ENCODE results near the gene IL1RL2.

Gene IL1RL2

GRCh38 chr2:102158011-102158755 is 28.6 kb upstream of the IL1RL2 start:
- no peak for DNase-seq (ENCODE audit: low spot score)

- DNase-seq (ENCODE audit: low spot score) = no peak
Measured at GRCh38 chr2:102159295-102159694, 27.5 kb upstream of the IL1RL2 start.

- DNase-seq (ENCODE audit: low spot score) = no peak
Measured at GRCh38 chr2:102166189-102166845, 20.5 kb upstream of the IL1RL2 start.

- DNase-seq (ENCODE audit: low spot score) = no peak
Measured at GRCh38 chr2:102168026-102168771, 18.6 kb upstream of the IL1RL2 start.

GRCh38 chr2:102171946-102172345 is 14.9 kb upstream of the IL1RL2 start:
- no peak for DNase-seq (ENCODE audit: low spot score)

GRCh38 chr2:102172745-102173144 is 14.1 kb upstream of the IL1RL2 start:
- no peak for DNase-seq (ENCODE audit: low spot score)

- no peak for DNase-seq (ENCODE audit: low spot score)
Measured at GRCh38 chr2:102176172-102176571, 10.7 kb upstream of the IL1RL2 start.

GRCh38 chr2:102177814-102178478 is 8.9 kb upstream of the IL1RL2 start:
- DNase-seq (ENCODE audit: low spot score) = no peak

GRCh38 chr2:102179061-102179460 is 7.8 kb upstream of the IL1RL2 start:
- no peak for DNase-seq (ENCODE audit: low spot score)

- DNase-seq (ENCODE audit: low spot score) = no peak
Measured at GRCh38 chr2:102179788-102180686, 6.8 kb upstream of the IL1RL2 start.

GRCh38 chr2:102180687-102180999 is 6.2 kb upstream of the IL1RL2 start:
- no peak for DNase-seq (ENCODE audit: low spot score)

GRCh38 chr2:102181376-102181775 is 5.4 kb upstream of the IL1RL2 start:
- DNase-seq (ENCODE audit: low spot score) = no peak

GRCh38 chr2:102181919-102182635 is 4.7 kb upstream of the IL1RL2 start:
- no peak for DNase-seq (ENCODE audit: low spot score)

GRCh38 chr2:102184018-102184417 is 2.8 kb upstream of the IL1RL2 start:
- no peak for DNase-seq (ENCODE audit: low spot score)

- no peak for DNase-seq (ENCODE audit: low spot score)
Measured at GRCh38 chr2:102184568-102184967, 2.3 kb upstream of the IL1RL2 start.

GRCh38 chr2:102185347-102185746 is 1.5 kb upstream of the IL1RL2 start:
- peak; percentile 63 for DNase-seq (ENCODE audit: low spot score)

GRCh38 chr2:102187496-102188150 is 800 bp downstream of the IL1RL2 start:
- peak; percentile 13 for DNase-seq (ENCODE audit: low spot score)

- no peak for DNase-seq (ENCODE audit: low spot score)
Measured at GRCh38 chr2:102190430-102191107, 3.7 kb downstream of the IL1RL2 start.

- no peak for DNase-seq (ENCODE audit: low spot score)
Measured at GRCh38 chr2:102191501-102191900, 4.7 kb downstream of the IL1RL2 start.

- no peak for DNase-seq (ENCODE audit: low spot score)
Measured at GRCh38 chr2:102193074-102193473, 6.3 kb downstream of the IL1RL2 start.

Data from CD4-positive, alpha-beta T cell treated with Interleukin-2 at 100 ng/mL for 4 hours (primary cell).